Esophagus squamous epithelium (tissue), 5 donors: ENCODE results near the gene NDUFA5. TPM values are rescaled to one million over a fixed set of nuclear protein-coding genes. Genes with fewer than 3 reads are reported as not detected.
"Not testable (repeated sequence)": the region's sequence is repeated elsewhere in the genome, so short reads cannot be mapped to it uniquely, and the experiment has no call there.

Source experiments
- DNase-seq: peaks from one replicate; lab custom pipeline; 2025; lab: John Stamatoyannopoulos, UW
- H3K27ac ChIP-seq, 4 donors: fragments of 200-600 bp; sonication (generic); one replicate each; pipeline ENCODE4 v1.5.1; 2016 to 2019; ENCODE audit warnings: mild to moderate bottlenecking in 1 of 4
- H3K27me3 ChIP-seq, 4 donors: fragments of 200-600 bp; sonication (generic); 1 replicate in 3 of 4; 2 replicates in 1 of 4; pipeline versions ENCODE4 v1.5.1 to v1.6.0; 2017 to 2021; ENCODE audit warnings: antibody characterized with exemption in 1 of 4
- H3K36me3 ChIP-seq, 3 donors: fragments of 200-600 bp; sonication (generic); one replicate each; pipeline ENCODE4 v1.5.1; 2016 to 2019
- H3K4me1 ChIP-seq, 3 donors: fragments of 200-600 bp; sonication (generic); one replicate each; pipeline ENCODE4 v1.5.1; 2017 to 2019
- H3K4me3 ChIP-seq, 4 donors: fragments of 200-600 bp; sonication (generic); 1 replicate in 3 of 4; 2 replicates in 1 of 4; pipeline ENCODE4 v1.5.1; 2016 to 2019; ENCODE audit warnings: mild to moderate bottlenecking in 2 of 4, moderate library complexity in 1 of 4
- H3K9me3 ChIP-seq, 3 donors: fragments of 200-600 bp; sonication (generic); one replicate each; pipeline ENCODE4 v1.5.1; 2016 to 2019
- POLR2A ChIP-seq, 4 donors: fragments of 450-650 bp; IDR thresholded peaks; one replicate each; pipeline ENCODE4 v1.6.1; 2017; ENCODE audit warnings: antibody characterized with exemption in 4 of 4, mild to moderate bottlenecking in 4 of 4, moderate library complexity in 3 of 4
- WGBS, 2 donors: methylation state at CpG; one replicate each; pipeline ENCODE4 v1.1.5; 2018; 5-methylcytosine and 5-hydroxymethylcytosine counted together
- intact Hi-C: fragments of 100-400 bp; cut with DNase I; formaldehyde crosslinking; loops from one replicate; pipeline ENCODE4 v1.15.0; 2022
- total RNA-seq, 4 donors: library from RNA; depleted of rRNA; stranded (reverse); fragments of >200 nt; gene quantifications; one replicate each; pipeline ENCODE4 v1.1.0, GENCODE V29; 2016
- TF ChIP-seq, protein P1 (sequence below), 6 experiments: fragments of 450-650 bp in 4 of 6; fragments of 200-600 bp in 2 of 6; sonication (generic) in 2 of 6; IDR thresholded peaks; one replicate each; pipeline ENCODE4 v1.5.1; 2016 to 2019; ENCODE audit warnings: antibody characterized with exemption in 6 of 6, mild to moderate bottlenecking in 4 of 6, moderate library complexity in 4 of 6
- donor health status: DM: yes; HTN: yes; CAD: no.

The NDUFA5 gene
- total RNA-seq, 4 donors from 2014 or later: 17.1 to 55.6 (median 43.8) TPM

- peak; percentile 90 for DNase-seq
- H3K4me1 ChIP-seq: peaks cover 0 to 51% (median 6%) of the 10 kb centered on the region in 3 donors
- H3K4me3 ChIP-seq: peak within 1 kb of the TSS; percentile 32 to 77 (median 64)
- 1% methylated on average over 32 to 45 of the region's 54 CpGs for WGBS, 2 donors
- peak within 1 kb of the TSS; percentile 80 to 95 (median 92) for H3K27ac ChIP-seq
- H3K9me3 ChIP-seq: no peaks in the 10 kb centered on the region
- peaks cover 0 to 28% (median 2%) of the 10 kb centered on the region in 4 donors for H3K27me3 ChIP-seq
- peak in 1 of 4 donors; percentile 29 for TF ChIP-seq POLR2A (IDR thresholded peaks at IDR 0.05)
- TF ChIP-seq, protein P1, sequence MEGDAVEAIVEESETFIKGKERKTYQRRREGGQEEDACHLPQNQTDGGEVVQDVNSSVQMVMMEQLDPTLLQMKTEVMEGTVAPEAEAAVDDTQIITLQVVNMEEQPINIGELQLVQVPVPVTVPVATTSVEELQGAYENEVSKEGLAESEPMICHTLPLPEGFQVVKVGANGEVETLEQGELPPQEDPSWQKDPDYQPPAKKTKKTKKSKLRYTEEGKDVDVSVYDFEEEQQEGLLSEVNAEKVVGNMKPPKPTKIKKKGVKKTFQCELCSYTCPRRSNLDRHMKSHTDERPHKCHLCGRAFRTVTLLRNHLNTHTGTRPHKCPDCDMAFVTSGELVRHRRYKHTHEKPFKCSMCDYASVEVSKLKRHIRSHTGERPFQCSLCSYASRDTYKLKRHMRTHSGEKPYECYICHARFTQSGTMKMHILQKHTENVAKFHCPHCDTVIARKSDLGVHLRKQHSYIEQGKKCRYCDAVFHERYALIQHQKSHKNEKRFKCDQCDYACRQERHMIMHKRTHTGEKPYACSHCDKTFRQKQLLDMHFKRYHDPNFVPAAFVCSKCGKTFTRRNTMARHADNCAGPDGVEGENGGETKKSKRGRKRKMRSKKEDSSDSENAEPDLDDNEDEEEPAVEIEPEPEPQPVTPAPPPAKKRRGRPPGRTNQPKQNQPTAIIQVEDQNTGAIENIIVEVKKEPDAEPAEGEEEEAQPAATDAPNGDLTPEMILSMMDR (IDR thresholded peaks at IDR 0.05): no peak
- peaks cover 0 to 2% (median 0%) of the 10 kb centered on the region in 3 donors for H3K36me3 ChIP-seq
- intact Hi-C loops: no loop called here
Observed at GRCh38 chr7:123534383-123535260, 23.0 kb downstream of the NDUFA5 start, which contains the start of gene IQUB. TSS of gene IQUB (minus strand) at chr7:123534595. CDS start at chr7:123512340, 22,255 bp downstream.

DNA sequence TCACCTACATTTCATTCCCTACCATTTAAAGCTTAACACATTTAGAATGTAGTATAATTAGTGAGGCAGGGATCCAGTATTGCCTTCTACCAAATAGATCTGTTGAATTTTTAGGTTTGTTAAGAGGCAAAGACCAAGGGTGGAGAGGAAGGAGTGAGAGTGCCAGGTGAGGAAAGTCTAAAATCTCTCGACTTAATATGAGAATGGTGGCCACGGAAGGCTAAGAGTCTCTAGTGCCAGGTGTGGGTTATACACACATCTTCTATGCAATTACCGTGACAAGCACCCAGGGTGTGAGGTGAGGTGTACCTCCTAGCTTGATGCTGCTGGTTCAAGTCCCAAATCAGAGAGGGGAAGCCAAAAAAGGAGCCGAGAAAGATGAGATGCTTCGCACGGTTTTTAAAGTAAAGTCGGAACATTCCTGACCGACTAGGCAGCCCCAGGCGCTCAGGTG is 23.7 kb downstream of the NDUFA5 start:
- H3K27ac ChIP-seq: peak overlapping the region in 3 of 4 donors; percentile 54 to 95 (median 93)
- TF ChIP-seq POLR2A (IDR thresholded peaks at IDR 0.05): no peak
- TF ChIP-seq, protein P1 (IDR thresholded peaks at IDR 0.05): no peak
- no peak for DNase-seq
- WGBS, 2 donors: 2 to 4% methylated on average over 9 of the region's 9 CpGs
- H3K4me1 ChIP-seq: peaks cover 0 to 51% (median 6%) of the 10 kb centered on the region in 3 donors
- peaks cover 0 to 28% (median 2%) of the 10 kb centered on the region in 4 donors for H3K27me3 ChIP-seq
- no peaks in the 10 kb centered on the region for H3K9me3 ChIP-seq
- no peaks in the 10 kb centered on the region for H3K36me3 ChIP-seq
- intact Hi-C loops: no loop called here
- peak overlapping the region; percentile 32 to 77 (median 64) for H3K4me3 ChIP-seq

DNA sequence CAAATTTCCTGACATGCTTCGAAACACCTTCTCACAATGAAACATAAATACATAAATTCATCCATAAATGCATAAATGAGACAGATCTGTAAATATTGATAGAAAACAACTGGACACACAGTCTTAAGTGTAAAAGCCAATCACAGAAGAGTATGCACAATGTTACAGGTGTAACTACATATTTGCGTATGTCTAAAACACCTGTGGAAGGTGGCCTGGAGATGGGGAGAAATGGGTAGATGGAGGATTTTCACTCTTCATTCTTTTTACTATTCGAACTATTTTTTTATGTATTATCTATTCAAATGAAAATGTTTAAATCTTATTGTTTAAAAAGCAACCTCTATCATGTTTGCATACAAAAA is 24.1 kb downstream of the NDUFA5 start:
- no peaks in the 10 kb centered on the region for H3K9me3 ChIP-seq
- 81 to 92% methylated on average over 3 of the region's 3 CpGs for WGBS, 2 donors
- peaks cover 0 to 28% (median 2%) of the 10 kb centered on the region in 4 donors for H3K27me3 ChIP-seq
- H3K4me1 ChIP-seq: peaks cover 0 to 48% (median 6%) of the 10 kb centered on the region in 3 donors
- TF ChIP-seq, protein P1 (IDR thresholded peaks at IDR 0.05): no peak
- no peak for TF ChIP-seq POLR2A (IDR thresholded peaks at IDR 0.05)
- H3K27ac ChIP-seq: no peak overlapping the region
- peak overlapping the region in 1 of 4 donors; percentile 77 for H3K4me3 ChIP-seq
- intact Hi-C loops: no loop called here
- no peak for DNase-seq
- no peaks in the 10 kb centered on the region for H3K36me3 ChIP-seq

DNA sequence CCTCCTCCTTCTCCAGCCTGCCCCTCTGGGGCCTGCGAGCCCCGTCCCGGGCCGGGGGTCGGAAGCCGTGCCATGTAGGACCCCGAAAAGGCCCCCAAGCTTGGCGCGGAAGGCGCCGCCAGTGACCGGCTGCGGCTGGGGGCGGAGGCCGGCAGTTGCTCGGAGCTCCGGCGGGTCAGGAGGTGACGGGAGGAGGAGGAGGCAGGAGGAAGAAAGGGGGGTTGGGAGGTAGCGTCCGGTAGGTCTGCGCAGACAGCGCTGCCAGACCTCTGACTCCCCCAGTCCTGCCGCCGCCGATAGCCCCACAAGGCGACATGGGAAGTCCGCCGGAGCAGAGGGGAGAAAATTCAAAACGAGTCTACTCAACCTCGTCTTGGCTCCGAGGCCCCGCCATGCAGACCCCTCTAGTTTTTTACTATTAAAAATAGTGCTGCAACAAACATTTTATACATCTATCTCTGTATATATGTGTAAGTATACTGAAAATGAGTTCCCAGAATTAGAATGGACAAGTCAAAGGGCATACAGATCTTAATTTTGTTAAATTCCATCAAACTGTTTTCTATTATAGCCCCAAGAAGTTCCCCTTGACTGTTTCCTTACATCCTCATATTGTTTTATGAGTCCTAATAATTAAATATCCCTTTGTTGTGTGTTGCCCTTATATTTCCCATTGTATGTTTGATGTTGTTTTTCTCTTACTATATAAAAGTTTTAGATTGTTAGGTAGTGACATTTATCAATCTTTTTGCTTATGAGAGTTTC is 24.6 kb downstream of the NDUFA5 start:
- H3K36me3 ChIP-seq, H3K9me3 ChIP-seq, H3K27ac ChIP-seq, intact Hi-C loops, DNase-seq: not testable (repeated sequence)
- Histone ChIP-seq H3K27me3 (peaks cover 0 to 28% (median 2%) of the 10 kb centered on the region in 4 donors), H3K4me3 (peak overlapping the region in 3 of 4 donors; percentile 38 to 61 (median 41)), H3K4me1 (peaks cover 0 to 42% (median 6%) of the 10 kb centered on the region in 3 donors)
- WGBS, 2 donors: 21 to 28% methylated on average over 3 to 10 of the region's 33 CpGs

DNA sequence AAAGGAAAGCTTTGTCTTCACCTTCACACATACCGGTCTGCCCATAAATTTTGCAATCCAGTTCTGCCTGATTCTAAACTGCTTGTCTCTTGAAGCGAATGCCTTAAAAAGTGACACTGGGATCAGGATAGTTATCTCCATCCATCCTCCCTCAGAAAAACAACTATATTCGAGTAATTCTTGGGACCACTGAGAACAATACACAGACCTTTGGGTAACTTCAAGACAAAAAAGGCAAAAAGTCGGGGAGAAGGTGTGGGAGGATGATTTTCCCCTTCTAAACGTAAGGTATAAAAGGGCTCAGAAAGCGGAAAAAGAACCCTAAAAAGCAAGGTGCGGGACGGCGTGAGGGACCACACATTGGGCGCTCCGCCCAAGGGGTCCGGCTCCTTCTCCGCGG is 25.3 kb downstream of the NDUFA5 start:
- H3K36me3 ChIP-seq, DNase-seq, H3K9me3 ChIP-seq, intact Hi-C loops, H3K27ac ChIP-seq: not testable (repeated sequence)
- WGBS, 2 donors: 19 to 32% methylated on average over 4 to 6 of the region's 14 CpGs
- H3K27me3 ChIP-seq: peaks cover 0 to 28% (median 2%) of the 10 kb centered on the region in 4 donors
- peaks cover 0 to 36% (median 6%) of the 10 kb centered on the region in 3 donors for H3K4me1 ChIP-seq
- peak overlapping the region in 3 of 4 donors; percentile 38 to 61 (median 41) for H3K4me3 ChIP-seq

- H3K27ac ChIP-seq, H3K9me3 ChIP-seq, H3K4me3 ChIP-seq, intact Hi-C loops, DNase-seq, H3K36me3 ChIP-seq: not testable (repeated sequence)
- Histone ChIP-seq H3K27me3 (peaks cover 0 to 28% (median 2%) of the 10 kb centered on the region in 4 donors), H3K4me1 (peaks cover 0 to 22% (median 6%) of the 10 kb centered on the region in 3 donors)
- WGBS, 2 donors: 91 to 98% methylated on average over 10 to 13 of the region's 13 CpGs
Observed at GRCh38 chr7:123530035-123530591, 27.5 kb downstream of the NDUFA5 start.
